GM19452 (cell line): ENCODE data around the gene PANK3.
"Not testable (repeated sequence)": the region's sequence is repeated elsewhere in the genome, so short reads cannot be mapped to it uniquely, and the experiment has no call there.

Experiments used
- ATAC-seq: cut with Tn5 transposase; IDR thresholded peaks from one replicate; pipeline ENCODE4 v1.9.1; 2021; ENCODE audit not compliant: unreplicated experiment

The PANK3 gene

GRCh38 chr5:168596122-168596521 is 17.0 kb upstream of the PANK3 start:
- not testable (repeated sequence) for ATAC-seq

GRCh38 chr5:168592014-168592368 is 12.8 kb upstream of the PANK3 start:
- no peak for ATAC-seq

GRCh38 chr5:168591302-168592013 is 12.3 kb upstream of the PANK3 start:
- ATAC-seq, result no peak

DNA sequence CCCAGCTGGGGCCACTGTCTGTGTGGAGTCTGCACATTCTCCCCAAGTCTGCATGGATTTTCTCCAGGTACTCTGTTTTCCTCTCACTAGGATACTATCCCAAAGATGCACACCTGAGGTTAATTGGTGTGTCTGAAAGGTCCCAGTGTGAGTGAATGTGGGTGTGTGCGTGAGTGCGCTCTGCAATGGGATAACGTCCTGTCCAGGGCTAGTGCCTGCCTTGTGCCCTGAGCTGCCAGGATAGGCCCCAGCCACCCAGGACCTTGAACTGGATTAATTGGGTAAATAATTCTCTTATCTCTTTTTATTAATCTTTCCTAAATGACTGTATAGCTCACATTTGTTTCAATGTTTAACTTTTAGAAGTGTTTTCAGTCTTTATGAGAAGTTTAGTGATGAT is 11.5 kb upstream of the PANK3 start:
- ATAC-seq, result no peak

DNA sequence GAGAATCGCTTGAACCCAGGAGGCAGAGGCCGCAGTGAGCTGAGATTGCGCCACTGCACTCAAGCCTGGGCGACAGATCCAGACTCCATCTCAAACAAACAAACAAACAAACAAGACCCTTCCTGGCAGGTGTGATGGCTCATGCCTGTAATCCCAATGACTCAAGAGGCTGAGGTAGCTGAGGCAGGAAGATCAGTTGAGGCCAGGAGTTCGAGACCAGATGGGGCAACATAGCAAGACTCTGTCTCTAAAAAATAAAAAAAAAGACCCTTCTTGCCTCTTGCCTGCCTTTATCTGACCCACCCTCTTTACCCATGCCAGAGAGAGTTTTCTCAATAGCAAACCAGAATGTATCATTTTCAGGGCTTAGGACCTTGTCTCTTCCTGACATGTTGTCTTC is 8.8 kb upstream of the PANK3 start:
- ATAC-seq, result no peak

- no peak for ATAC-seq
These were observed 6.1 kb upstream of the PANK3 start for GRCh38 chr5:168585119-168585856.

DNA sequence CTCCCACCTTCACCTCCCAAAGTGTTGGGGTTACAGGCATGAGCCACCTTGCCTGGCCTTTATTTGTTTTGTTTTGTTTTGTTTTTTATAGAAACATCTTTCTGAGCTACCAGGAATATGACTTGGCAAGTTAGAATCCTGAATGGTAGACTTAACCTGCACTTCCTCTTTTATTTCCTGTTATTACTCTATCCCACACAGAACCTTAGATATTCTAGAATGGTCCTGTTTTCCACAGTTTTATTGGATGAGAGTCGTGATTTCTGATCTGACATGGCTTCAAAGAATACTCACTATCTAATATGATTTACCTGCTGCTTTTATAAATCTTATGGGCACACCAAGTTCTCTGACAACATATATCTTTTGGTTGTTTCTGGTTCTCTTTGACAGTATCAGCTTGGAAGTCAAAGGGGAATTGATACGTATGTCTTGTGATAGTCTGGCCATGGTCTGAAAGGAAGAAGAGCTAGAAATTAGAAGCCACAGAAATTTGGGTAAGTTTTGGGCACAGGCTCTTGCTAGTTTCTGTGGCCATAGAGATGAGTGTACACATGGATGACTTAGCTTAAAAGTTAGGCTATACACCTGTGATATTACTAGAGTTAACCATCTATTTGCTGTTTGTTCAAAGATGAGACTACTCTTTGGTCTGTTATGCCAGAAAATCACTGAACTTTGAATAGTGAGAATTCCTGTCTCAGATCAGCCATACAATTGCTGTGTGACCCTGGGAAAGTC is 4.7 kb upstream of the PANK3 start:
- peak; percentile 33 for ATAC-seq

DNA sequence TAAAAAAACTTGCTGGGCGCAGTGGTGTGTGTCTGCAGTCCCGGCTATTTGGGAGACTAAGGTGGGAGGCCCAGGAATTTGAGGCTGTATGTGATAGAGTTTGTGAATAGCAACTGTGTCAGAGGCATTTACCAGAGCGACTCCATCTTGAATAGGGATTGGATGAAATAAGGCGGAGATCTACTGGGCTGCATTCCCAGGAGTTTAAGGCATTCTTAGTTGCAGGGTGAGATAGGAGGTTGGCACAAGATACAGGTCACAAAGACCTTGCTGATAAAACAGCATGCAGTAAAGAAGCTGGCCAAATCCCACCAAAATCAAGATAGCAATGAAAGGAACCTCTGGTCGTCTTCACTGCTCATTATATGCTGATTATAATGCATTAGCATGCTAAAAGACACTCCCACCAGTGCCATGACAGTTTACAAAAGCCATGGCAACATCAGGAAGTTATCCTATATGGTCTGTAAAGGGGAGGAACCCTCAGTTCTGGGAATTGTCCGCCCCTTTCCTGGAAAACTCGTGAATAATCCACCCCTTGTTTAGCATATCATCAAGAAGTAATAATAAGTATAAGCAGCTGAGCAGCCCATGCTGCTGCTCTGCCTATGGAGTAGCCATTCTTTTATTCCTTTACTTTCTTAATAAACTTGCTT is 1.8 kb upstream of the PANK3 start:
- not testable (repeated sequence) for ATAC-seq

- no peak for ATAC-seq
These were observed 1.0 kb upstream of the PANK3 start for GRCh38 chr5:168580227-168580508.

- ATAC-seq, result peak; percentile 93
These were observed 489 bp upstream of the PANK3 start for GRCh38 chr5:168579488-168580226.

DNA sequence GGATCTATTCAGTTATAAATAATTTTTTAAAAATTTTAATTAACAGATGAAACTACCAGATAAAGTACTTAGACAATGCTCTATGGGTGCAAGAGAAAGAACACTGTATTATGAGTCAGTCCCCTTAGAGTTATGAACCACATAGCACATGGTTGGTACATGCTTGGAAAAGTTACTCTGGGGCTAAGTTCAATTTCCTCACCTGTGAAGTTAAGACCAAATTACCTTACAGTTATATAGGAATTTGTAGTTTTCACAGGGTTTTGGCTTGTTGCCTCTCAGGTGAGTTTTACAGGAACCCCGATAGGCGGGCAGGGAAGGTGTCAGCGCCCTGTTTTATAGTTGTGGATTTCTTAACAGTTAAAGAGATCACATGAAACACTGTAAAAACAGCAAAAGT is 1.2 kb downstream of the PANK3 start:
- ATAC-seq, result no peak

DNA sequence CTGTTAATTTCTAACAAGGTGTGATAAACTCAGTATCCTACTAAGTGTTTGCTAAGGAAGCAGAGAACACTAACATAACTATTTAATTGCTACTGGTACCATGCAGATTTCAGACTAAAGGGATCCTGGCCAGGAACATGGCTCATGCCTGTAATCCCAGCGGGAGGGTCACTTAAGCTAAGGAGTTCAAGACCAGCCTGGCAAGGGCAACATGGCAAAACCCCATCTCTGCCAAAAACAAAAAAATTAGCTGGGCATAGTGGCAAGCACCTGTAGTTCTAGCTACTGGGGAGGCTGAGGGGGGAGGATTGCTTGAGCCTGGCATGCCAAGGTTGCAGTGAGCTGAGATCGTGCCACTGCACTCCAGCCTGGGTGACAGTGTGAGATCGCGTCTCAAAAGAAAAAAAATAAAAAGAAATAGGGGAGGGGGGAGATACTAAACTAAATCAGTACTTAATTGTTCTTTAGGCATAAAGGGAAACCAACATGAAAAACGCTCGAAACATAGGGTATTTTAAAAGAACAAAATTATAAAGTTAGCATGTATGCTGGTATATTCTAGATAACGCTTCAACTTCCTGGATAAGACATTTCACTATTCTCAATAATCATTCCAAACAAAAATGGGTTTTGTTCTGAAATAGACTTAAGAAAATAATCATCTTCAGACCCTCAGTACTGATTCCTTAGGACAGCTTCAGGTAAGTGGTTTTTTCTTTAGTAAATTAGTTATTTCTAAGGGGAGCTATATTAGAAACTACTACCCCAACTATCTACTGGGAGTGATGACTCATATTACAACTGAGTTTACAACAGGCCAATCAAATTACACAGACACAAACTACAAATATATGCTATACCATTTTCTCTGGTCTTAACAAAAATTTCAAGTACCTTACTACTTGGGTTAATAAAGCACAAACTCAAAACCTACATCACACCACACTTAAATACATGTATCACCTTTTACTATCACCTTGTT is 3.5 kb downstream of the PANK3 start:
- ATAC-seq, result no peak

DNA sequence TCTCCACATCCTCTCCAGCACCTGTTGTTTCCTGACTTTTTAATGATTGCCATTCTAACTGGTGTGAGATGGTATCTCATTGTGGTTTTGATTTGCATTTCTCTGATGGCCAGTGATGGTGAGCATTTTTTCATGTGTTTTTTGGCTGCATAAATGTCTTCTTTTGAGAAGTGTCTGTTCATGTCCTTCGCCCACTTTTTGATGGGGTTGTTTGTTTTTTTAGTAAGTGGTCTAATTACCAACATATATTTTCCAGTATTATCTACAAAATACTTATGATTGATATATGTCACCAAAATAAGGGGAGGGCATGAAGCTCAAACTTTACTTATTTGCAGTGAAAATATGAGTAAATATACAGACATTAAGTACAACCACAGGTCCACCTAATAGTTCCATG is 5.0 kb downstream of the PANK3 start:
- not testable (repeated sequence) for ATAC-seq

GRCh38 chr5:168573663-168574062 is 5.5 kb downstream of the PANK3 start:
- ATAC-seq, result not testable (repeated sequence)

- ATAC-seq, result no peak
These were observed 8.5 kb downstream of the PANK3 start for GRCh38 chr5:168570490-168571328.

DNA sequence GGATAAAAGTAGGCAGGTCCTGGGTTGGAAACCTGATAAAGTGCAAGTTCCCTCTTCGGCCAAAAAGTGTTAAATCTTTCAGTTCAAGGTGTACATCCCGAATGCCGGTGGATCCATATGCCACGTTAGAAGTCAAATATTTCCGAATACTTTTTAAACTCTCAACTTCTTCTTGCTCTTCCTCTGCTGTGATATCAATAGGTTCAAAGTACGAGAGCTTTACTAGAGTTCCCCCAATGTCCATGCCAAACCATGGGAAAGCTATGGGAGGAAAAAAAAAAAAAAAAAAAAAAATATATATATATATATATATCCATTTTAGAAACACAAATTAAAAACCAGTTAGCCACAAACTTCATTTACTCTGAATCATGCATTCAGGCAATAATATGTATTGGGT is 10.4 kb downstream of the PANK3 start:
- no peak for ATAC-seq

- ATAC-seq, result no peak
These were observed 15.2 kb downstream of the PANK3 start for GRCh38 chr5:168563959-168564358.

DNA sequence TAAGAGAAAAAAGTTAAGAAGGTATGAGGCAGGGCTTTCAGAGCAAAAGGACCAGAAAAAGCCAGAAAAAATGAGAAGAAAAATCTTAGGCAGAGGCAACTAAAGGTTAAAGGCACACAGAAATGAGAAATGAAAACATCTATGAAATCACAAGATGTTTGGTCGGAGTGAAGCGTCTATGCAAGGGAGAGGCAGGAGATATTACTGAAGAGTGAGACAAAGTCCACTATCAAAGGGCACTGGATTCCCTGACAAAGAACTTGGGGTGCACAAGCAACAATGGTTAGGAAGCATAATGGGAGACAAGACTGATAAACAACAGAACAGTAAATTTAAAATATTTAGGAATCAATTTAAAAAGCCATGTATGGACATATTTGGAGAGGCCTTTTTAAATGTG is 16.9 kb downstream of the PANK3 start:
- no peak for ATAC-seq

DNA sequence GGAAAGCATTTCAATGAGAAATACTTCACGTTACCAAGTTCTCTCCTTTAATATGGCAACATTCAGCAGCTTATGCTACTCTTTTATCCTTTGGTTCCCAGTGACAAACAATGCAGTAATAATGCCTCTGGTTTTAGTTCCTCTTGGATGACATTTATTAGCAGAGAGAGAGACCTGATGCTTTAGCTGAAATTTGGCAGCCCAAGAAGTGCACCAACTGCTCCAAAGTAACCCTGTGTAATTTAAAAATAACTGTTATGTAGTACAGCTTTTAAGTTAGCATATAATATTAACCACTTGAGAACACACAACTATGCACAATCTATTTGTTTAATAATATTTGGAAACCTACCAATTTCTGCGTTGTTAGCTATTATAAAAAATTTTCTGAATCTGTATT is 21.8 kb downstream of the PANK3 start:
- no peak for ATAC-seq
